NOMO-1 treated with DMSO at 0.1 percent for 48 hours (cell line): ENCODE results near the gene TMEM170B.
"Not testable (repeated sequence)": the region's sequence is repeated elsewhere in the genome, so short reads cannot be mapped to it uniquely, and the experiment has no call there.

Experiments used
- DNase-seq: peaks from one replicate; lab custom pipeline; 2025; ENCODE audit not compliant: unreplicated experiment; lab: John Stamatoyannopoulos, UW

The TMEM170B gene

DNA sequence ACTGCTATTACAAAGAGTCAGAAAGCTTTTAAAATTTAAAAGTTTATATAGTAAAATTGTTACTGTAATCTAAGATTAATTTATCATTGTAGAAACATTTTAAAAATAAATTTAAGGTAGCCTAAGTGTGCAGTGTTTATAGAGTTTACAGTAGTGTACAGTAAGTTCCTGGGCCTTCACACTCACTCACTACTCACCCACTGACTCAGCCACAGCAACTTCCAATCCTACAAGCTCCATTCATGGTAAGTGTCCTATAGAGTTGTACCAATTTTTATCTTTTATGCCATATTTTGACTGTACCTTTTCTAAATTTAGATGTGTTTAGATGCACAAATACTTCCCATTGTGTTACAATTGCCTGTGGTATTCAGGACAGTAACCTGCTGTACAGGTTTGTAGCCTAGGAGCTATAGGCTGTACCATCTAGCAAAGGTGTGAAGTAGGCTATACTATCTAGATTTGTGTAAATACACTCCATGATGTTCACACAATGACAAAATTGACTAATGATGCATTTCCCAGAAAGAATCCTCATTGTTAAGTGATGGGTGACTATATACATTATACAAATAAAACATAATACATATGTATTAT lies 10.2 kb upstream of the TMEM170B start:
- no peak for DNase-seq

GRCh38 chr6:11528996-11529395 lies 8.6 kb upstream of the TMEM170B start:
- no peak for DNase-seq

DNA sequence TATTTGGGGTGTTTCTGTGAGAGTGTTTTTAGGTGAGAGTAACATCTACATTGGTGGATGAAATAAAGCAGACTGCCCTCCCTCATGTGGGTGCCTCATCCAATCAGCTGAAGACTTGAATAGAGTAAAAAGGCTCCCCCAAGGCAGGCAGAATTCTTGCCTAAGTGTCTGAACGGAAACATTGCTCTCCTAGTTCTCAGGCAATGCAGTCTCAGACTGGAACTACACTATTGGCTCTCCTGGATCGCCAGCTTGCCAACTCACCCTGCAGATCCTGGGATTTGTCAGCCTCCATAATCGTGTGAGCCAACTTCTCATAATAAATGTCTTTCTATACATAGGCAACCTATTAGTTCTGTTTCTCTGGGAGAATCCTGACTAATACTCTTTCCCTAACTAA lies 5.5 kb upstream of the TMEM170B start:
- no peak for DNase-seq

DNA sequence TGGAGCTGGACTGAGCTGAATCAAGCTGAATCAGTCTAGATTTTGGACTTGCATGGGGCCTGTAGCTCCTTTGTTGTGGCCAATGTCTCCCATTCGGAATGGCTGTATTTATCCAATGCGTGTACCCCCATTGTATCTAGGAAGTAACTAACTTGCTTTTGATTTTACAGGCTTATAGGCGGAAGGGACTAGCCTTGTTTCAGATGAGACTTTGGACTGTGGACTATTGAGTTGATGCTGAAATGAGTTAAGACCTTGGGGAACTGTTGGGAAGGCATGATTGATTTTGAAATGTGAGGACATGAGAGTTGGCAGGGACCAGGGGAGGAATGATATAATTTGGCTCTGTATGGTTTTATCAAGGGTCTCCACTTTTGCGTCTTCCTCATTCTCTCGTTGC lies 3.0 kb upstream of the TMEM170B start:
- DNase-seq = no peak

DNA sequence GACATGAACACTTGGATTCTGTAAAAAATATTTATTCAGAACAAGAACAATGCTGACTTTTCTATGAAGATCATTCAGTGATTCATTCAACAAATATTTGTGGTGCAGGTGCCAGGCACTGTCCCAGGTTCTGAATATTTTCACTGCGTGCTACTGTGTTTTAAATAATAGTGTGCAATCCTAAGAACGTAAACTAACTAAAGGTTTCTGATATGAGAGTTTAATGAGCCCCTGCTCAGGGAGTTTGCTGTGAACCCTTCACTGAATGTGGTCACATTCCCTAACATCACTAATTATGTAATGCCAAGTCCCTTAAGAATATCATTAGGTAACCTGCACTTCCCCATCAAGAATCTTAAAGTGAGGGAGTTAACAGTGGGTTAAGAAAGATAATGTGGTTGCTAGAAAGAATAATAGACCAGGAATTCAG lies 1.7 kb upstream of the TMEM170B start:
- peak; percentile 56 for DNase-seq

DNA sequence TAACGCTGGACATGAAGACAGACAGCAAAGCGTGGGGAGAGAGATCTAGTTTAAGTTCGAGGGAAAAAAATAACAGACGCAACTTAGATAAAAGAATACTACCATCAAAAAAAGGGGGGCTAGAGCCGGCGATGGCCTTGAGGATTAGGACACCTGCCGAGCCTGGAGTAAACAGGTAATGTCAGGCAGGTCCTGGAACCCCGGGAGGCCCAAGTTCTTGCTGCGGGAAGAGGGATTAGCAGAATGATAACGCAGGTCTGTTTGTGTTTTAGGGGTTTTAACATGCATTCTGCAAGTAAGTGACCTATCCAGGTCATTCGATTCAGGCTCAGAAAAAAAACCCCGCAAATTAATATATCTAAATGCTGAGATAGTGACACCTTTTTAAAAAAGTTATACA lies 754 bp upstream of the TMEM170B start:
- DNase-seq = peak; percentile 44

DNA sequence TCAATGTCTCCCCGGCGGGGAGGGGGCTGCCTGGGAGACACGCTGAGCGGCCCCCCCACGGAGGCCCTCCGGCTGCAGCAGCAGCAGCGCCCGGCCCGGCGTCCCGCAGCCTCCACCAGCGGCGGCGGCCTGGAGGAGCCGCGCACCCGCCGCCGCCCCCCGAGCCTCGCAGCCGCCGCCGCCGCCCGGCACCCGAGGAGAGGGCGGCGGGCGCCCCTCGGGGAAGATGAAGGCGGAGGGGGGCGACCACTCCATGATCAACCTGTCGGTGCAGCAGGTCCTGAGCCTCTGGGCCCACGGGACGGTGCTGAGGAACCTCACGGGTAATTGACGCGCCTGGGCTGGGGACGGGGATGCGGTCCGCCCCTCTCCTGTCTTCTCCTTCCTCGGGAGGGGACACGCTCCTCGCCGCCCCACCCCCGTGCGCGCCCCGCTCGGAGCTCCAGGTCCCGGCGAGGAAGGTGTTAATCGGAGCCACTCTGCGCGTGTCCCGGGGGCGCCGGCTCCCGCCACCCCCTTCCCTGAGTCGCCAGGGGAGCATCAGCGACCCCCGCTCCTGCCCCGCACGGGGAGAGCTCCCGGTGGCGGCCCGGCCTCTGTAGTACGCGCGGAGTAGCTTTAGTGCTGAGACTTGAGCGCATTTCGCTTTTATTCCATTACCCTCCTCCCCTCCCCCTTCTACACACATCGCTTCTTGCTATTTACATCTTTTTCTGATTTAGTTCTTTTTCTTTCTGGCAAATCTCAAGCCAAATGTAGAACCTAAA lies 686 bp downstream of the TMEM170B start:
- peak; percentile 54 for DNase-seq

DNA sequence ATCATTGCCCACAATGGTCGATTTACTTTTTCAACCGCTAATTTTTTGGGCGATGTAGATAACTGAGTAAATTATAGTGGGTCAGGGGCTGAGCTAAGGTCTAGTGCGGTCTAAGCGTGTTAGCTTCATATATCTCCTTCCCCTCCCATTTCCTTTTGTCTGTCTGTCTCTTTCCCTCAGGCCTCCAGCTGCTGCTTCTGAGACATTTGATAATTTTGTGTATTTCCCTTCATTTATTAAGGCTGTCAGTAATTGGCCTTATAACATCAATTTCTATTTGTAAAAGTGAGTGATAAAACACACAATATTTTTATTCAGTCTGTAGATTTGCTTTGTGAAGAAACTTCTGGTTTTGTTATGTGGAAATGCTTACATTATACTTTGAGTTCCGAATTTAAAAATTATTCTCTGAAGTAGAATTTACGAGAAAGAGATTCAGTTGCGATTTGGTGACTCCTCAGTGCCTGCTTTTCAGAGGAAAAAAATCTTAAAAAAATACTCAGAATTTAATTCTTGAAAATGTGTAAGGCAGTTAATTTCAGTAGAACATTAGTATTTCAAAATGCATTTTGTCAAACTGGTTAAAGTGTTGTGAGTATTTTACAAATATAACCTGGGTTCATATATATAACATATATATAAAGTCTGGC lies 1.4 kb downstream of the TMEM170B start:
- peak; percentile 54 for DNase-seq

- DNase-seq = peak; percentile 75
Measured at GRCh38 chr6:11542863-11543262, 5.3 kb downstream of the TMEM170B start.

GRCh38 chr6:11543919-11544518 lies 6.5 kb downstream of the TMEM170B start:
- DNase-seq = no peak

- DNase-seq = peak; percentile 62
Measured at GRCh38 chr6:11547846-11548245, 10.3 kb downstream of the TMEM170B start.

DNA sequence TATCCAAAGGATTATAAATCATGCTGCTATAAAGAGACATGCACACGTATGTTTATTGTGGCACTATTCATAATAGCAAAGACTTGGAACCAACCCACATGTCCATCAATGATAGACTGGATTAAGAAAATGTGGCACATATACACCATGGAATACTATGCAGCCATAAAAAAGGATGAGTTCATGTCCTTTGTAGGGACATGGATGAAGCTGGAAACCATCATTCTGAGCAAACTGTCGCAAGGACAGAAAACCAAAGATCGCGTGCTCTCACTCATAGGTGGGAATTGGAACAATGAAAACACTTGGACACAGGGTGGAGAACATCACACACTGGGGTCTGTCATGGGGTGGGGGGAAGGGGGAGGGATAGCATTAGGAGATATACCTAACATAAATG lies 11.0 kb downstream of the TMEM170B start:
- not testable (repeated sequence) for DNase-seq

DNA sequence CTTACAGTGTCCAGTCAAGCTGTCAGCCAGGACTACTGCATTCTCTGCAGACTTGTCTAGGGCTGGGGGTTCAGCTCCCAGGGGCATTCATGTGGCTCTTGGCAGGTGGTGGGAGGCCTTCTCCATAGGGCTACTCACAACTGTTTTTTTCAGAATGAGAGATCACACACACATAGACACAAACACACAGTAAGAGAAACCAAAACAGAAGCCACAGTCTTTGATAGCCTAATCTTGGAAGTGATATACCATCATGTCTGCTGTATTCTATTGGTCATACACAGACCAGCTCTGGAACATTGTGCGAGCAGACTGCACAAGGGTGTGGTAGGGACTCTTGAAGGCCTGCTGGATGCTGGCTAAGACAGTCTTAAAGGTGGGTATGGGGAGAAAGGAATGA lies 13.5 kb downstream of the TMEM170B start:
- no peak for DNase-seq

DNA sequence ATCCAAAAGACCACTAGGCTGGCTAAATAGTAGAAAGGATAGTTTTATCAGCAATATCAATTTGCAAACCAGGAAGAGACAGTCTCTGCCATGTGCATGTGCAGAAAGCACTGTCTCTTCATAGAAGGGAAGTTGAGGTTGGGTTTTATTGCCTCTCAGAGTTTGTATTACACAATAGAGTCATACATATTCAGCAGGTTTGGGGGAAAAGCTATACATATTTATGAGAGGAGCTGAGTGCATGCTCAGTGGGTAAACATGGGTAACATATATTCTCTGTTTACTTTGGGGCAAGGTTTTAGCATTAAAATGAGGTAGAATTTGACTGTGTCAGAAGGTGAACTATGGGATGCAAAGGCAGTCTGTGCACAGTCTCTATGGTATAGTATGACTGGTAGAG lies 14.9 kb downstream of the TMEM170B start:
- DNase-seq = peak; percentile 91

DNA sequence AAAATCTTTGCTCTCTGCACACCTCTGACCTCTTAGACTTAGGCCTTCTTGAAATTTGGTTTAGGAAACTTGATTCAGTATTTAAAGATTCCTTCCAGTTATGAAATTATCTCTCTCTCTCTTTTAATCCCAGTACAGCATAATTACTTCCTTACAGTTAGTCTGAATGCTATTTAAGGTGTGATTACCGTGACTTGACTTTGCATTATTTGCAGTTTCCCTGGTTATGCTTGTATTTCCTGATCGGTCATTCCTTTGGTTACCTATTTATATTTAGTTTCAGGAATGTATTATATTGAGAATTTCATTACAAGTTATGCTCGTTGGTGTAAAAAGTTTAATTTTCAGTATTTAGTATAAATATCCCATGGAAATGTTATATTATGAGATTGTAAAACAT lies 16.3 kb downstream of the TMEM170B start:
- DNase-seq = no peak

DNA sequence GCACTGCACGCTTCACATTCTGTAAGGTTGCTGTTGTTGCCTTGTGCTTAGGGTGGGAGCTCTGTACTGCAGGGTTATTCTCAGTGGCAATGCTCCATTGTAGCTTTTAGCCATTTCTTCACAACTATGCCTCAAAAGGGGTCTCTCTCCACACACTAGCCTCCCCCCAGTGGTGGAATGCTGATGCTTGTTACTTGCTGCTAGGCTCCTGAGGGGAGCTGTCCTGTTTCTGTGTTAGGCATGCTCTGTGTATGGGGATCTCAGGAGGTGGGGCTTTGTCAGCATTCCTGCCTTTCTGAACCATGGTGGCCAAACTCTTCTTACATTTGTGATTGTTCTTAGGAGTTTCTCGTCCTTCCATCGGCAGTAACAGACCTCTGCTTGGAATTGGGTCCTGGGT lies 18.8 kb downstream of the TMEM170B start:
- DNase-seq = no peak

GRCh38 chr6:11563793-11564192 lies 26.2 kb downstream of the TMEM170B start:
- no peak for DNase-seq

DNA sequence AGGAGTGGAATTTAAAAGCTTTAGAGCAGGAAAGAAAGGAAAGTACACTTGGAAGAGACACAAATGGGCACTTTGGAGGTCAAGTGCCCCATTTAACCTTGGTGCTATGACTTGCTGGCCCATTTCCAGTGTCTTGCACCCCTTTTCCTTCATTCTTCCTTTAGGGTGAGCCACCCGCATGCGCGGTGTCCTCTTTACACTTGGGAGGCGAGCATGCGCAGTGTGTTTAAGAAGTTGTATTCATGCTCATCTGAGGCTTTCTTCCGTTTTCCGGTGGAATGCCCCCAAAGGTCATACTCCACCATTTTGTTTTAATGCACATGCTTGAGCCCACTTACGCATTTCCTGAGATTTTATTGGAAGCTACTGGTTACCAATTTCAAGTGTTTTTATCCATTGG lies 29.1 kb downstream of the TMEM170B start:
- DNase-seq = no peak

GRCh38 chr6:11571073-11571472 lies 33.5 kb downstream of the TMEM170B start:
- no peak for DNase-seq

GRCh38 chr6:11575408-11576033 lies 38.0 kb downstream of the TMEM170B start:
- peak; percentile 76 for DNase-seq

GRCh38 chr6:11580686-11581405 lies 43.3 kb downstream of the TMEM170B start:
- DNase-seq = peak; percentile 59
